HEK293 (cell line): ENCODE data around the gene HCFC1.

Experiments used
- CTCF ChIA-PET: fragments of 350-600 bp; formaldehyde crosslinking; extraction: SDS; loops from one replicate; lab custom pipeline; 2021; ENCODE audit warnings: antibody characterized with exemption; lab: Yijun Ruan, JAX
- POLR2A ChIA-PET: fragments of 300-600 bp; formaldehyde crosslinking; extraction: SDS; loops from one replicate; lab custom pipeline; 2020; ENCODE audit warnings: antibody characterized with exemption, inconsistent platforms; lab: Yijun Ruan, JAX
- H3K27ac ChIP-seq: fragments of 200-500 bp; sonication (Bioruptor generic); 2 replicates; pipeline ENCODE4 v1.5.1; 2014; ENCODE audit warnings: low read depth, low read length, control low read depth, inconsistent platforms; ENCODE audit errors: extremely low read depth
- H3K36me3 ChIP-seq, 2 experiments: fragments of 200-500 bp in 1 of 2; sonication (Bioruptor generic) in 1 of 2; 1 replicate in 1 of 2; 2 replicates in 1 of 2; pipeline ENCODE4 v1.5.1; 2014 to 2017; ENCODE audit warnings: inconsistent platforms in 2 of 2, low read length in 2 of 2; ENCODE audit not compliant: control insufficient read depth in 2 of 2, insufficient read depth in 1 of 2
- H3K4me1 ChIP-seq: fragments of 200-500 bp; sonication (Bioruptor generic); 2 replicates; pipeline ENCODE4 v1.5.1; 2014; ENCODE audit warnings: mild to moderate bottlenecking, low read length, inconsistent platforms; ENCODE audit not compliant: control insufficient read depth, insufficient read depth
- H3K4me3 ChIP-seq: 2 replicates; pipeline ENCODE4 v1.5.1; 2011; ENCODE audit warnings: low read depth, mild to moderate bottlenecking, control low read depth, low read length, moderate library complexity
- H3K9me3 ChIP-seq: fragments of 200-500 bp; sonication (Bioruptor generic); 2 replicates; pipeline ENCODE4 v1.5.1; 2014; ENCODE audit warnings: low read depth, low read length, inconsistent platforms; ENCODE audit not compliant: control insufficient read depth, insufficient read depth
- EGR2 ChIP-seq: fragments of 450-650 bp; formaldehyde crosslinking; IDR thresholded peaks from 2 replicates; pipeline ENCODE4 v1.5.1; 2016; ENCODE audit warnings: low read depth, missing biosample characterization, missing genetic modification characterization
- GLIS2 ChIP-seq: fragments of 450-650 bp; formaldehyde crosslinking; IDR thresholded peaks from 2 replicates; pipeline ENCODE4 v1.5.1; 2016; ENCODE audit warnings: missing biosample characterization, missing genetic modification characterization
- KLF16 ChIP-seq: fragments of 450-650 bp; formaldehyde crosslinking; IDR thresholded peaks from 2 replicates; pipeline ENCODE4 v1.5.1; 2017; ENCODE audit warnings: missing biosample characterization, missing genetic modification characterization
- KLF8 ChIP-seq: fragments of 450-650 bp; formaldehyde crosslinking; IDR thresholded peaks from 2 replicates; pipeline ENCODE4 v1.5.1; 2016; ENCODE audit warnings: missing biosample characterization, missing genetic modification characterization
- PRDM10 ChIP-seq: fragments of 450-650 bp; formaldehyde crosslinking; IDR thresholded peaks from 2 replicates; pipeline ENCODE4 v1.5.1; 2016; ENCODE audit warnings: missing biosample characterization, missing genetic modification characterization
- SP2 ChIP-seq: fragments of 450-650 bp; formaldehyde crosslinking; IDR thresholded peaks from 2 replicates; pipeline ENCODE4 v1.5.1; 2016; ENCODE audit warnings: missing biosample characterization, missing genetic modification characterization
- SP3 ChIP-seq: fragments of 450-650 bp; formaldehyde crosslinking; IDR thresholded peaks from 2 replicates; pipeline ENCODE4 v1.5.1; 2016; ENCODE audit warnings: missing biosample characterization, missing genetic modification characterization
- WT1 ChIP-seq: fragments of 450-650 bp; formaldehyde crosslinking; IDR thresholded peaks from 2 replicates; pipeline ENCODE4 v1.5.1; 2016; ENCODE audit warnings: missing biosample characterization, missing genetic modification characterization
- ZBTB20 ChIP-seq: fragments of 450-650 bp; formaldehyde crosslinking; IDR thresholded peaks from 2 replicates; pipeline ENCODE4 v1.5.1; 2016; ENCODE audit warnings: missing biosample characterization, missing genetic modification characterization
- ZEB2 ChIP-seq: fragments of 450-650 bp; formaldehyde crosslinking; IDR thresholded peaks from 2 replicates; pipeline ENCODE4 v1.5.1; 2016; ENCODE audit warnings: missing biosample characterization, missing genetic modification characterization
- ZFHX2 ChIP-seq: fragments of 450-650 bp; formaldehyde crosslinking; conservative IDR thresholded peaks from 2 replicates; pipeline ENCODE4 v1.5.1; 2016; ENCODE audit warnings: missing biosample characterization, missing genetic modification characterization
- ZFP3 ChIP-seq: fragments of 450-650 bp; formaldehyde crosslinking; IDR thresholded peaks from 2 replicates; pipeline ENCODE4 v1.5.1; 2016; ENCODE audit warnings: low read depth, missing biosample characterization, missing genetic modification characterization
- ZNF121 ChIP-seq: fragments of 450-650 bp; formaldehyde crosslinking; IDR thresholded peaks from 2 replicates; pipeline ENCODE4 v1.5.1; 2016; ENCODE audit warnings: missing biosample characterization, missing genetic modification characterization
- ZNF335 ChIP-seq: fragments of 450-650 bp; formaldehyde crosslinking; conservative IDR thresholded peaks from 2 replicates; pipeline ENCODE4 v1.5.1; 2016; ENCODE audit warnings: missing biosample characterization, missing genetic modification characterization
- ZNF341 ChIP-seq: fragments of 450-650 bp; formaldehyde crosslinking; IDR thresholded peaks from 2 replicates; pipeline ENCODE4; 2016; ENCODE audit warnings: low read depth, missing biosample characterization, missing genetic modification characterization
- ZNF529 ChIP-seq: fragments of 450-650 bp; formaldehyde crosslinking; IDR thresholded peaks from 2 replicates; pipeline ENCODE4 v1.5.1; 2017; ENCODE audit warnings: missing genetic modification characterization, missing biosample characterization; ENCODE audit not compliant: insufficient replicate concordance
- ZNF747 ChIP-seq: fragments of 450-650 bp; formaldehyde crosslinking; IDR thresholded peaks from 2 replicates; pipeline ENCODE4 v1.5.1; 2016; ENCODE audit warnings: missing biosample characterization, missing genetic modification characterization
- ZNF76 ChIP-seq: fragments of 450-650 bp; formaldehyde crosslinking; IDR thresholded peaks from 2 replicates; pipeline ENCODE4; 2016; ENCODE audit warnings: low read depth, missing biosample characterization, missing genetic modification characterization, borderline replicate concordance
- ZSCAN23 ChIP-seq: fragments of 450-650 bp; formaldehyde crosslinking; IDR thresholded peaks from 2 replicates; pipeline ENCODE4 v1.5.1; 2016; ENCODE audit warnings: missing biosample characterization, missing genetic modification characterization
- ZSCAN30 ChIP-seq: fragments of 450-650 bp; IDR thresholded peaks from 2 replicates; pipeline ENCODE4 v1.5.1; 2018; ENCODE audit warnings: missing biosample characterization, mild to moderate bottlenecking, missing genetic modification characterization, moderate library complexity
- ZXDB ChIP-seq: fragments of 450-650 bp; formaldehyde crosslinking; IDR thresholded peaks from 2 replicates; pipeline ENCODE4 v1.5.1; 2016; ENCODE audit warnings: missing biosample characterization, missing genetic modification characterization
- TF ChIP-seq, protein P1 (sequence below): IDR thresholded peaks from 2 replicates; pipeline ENCODE4 v1.6.1; 2011; ENCODE audit warnings: mild to moderate bottlenecking, low read depth, low read length, borderline replicate concordance
- TF ChIP-seq, protein P2 (sequence below): fragments of 450-650 bp; formaldehyde crosslinking; conservative IDR thresholded peaks from 2 replicates; pipeline ENCODE4 v1.5.1; 2016; ENCODE audit warnings: low read depth, missing biosample characterization, missing genetic modification characterization
- TF ChIP-seq, protein P3 (sequence below): fragments of 450-650 bp; formaldehyde crosslinking; conservative IDR thresholded peaks from 2 replicates; pipeline ENCODE4 v1.5.1; 2016; ENCODE audit warnings: low read depth, missing biosample characterization, missing genetic modification characterization

The HCFC1 gene

GRCh38 chrX:153971124-153971449 is 531 bp downstream of the HCFC1 start:
- POLR2A ChIA-PET = interaction anchor here (0.6 to 4.6 kb wide), 18 partner anchors 9 to 400 kb away, joined by 3 to 67 read pairs (median 5); partner anchors contain the start of genes MECP2 and NAA10
- TF ChIP-seq PRDM10 (tag by site-specific recombination) (peak; percentile 52; the same call in 1 of the 2 replicates), ZEB2 (tag by site-specific recombination) (peak; percentile 66), ZNF121 (tag by site-specific recombination) (no peak), SP3 (tag by site-specific recombination) (peak; percentile 93), ZNF747 (tag by site-specific recombination) (no peak), WT1 (peak; percentile 8; the same call in 1 of the 2 replicates), ZNF341 (peak; percentile 93), KLF8 (tag by site-specific recombination) (peak; percentile 86; the same call in 1 of the 2 replicates), ZFP3 (tag by site-specific recombination) (no peak), ZXDB (peak; percentile 6; the same call in 1 of the 2 replicates), ZNF335 (tag by site-specific recombination) (peak; percentile 84), ZFHX2 (tag by site-specific recombination) (peak; percentile 52), SP2 (tag by site-specific recombination) (peak; percentile 96), EGR2 (tag by site-specific recombination) (peak; percentile 51), ZNF76 (tag by site-specific recombination) (peak; percentile 88), ZNF529 (no peak), ZSCAN23 (tag by site-specific recombination) (0 out of 2 replicates have a peak, but pooled peaks have one; percentile 13), GLIS2 (tag by site-specific recombination) (peak; percentile 54), ZBTB20 (tag by site-specific recombination) (peak; percentile 96), KLF16 (tag by site-specific recombination) (peak; percentile 36; the same call in 1 of the 2 replicates), ZSCAN30 (tag by site-specific recombination) (peak; percentile 67; the same call in 1 of the 2 replicates)
- TF ChIP-seq, protein P1, sequence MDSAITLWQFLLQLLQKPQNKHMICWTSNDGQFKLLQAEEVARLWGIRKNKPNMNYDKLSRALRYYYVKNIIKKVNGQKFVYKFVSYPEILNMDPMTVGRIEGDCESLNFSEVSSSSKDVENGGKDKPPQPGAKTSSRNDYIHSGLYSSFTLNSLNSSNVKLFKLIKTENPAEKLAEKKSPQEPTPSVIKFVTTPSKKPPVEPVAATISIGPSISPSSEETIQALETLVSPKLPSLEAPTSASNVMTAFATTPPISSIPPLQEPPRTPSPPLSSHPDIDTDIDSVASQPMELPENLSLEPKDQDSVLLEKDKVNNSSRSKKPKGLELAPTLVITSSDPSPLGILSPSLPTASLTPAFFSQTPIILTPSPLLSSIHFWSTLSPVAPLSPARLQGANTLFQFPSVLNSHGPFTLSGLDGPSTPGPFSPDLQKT = peak; percentile 68; the same call in 1 of the 2 replicates
- TF ChIP-seq, protein P2, sequence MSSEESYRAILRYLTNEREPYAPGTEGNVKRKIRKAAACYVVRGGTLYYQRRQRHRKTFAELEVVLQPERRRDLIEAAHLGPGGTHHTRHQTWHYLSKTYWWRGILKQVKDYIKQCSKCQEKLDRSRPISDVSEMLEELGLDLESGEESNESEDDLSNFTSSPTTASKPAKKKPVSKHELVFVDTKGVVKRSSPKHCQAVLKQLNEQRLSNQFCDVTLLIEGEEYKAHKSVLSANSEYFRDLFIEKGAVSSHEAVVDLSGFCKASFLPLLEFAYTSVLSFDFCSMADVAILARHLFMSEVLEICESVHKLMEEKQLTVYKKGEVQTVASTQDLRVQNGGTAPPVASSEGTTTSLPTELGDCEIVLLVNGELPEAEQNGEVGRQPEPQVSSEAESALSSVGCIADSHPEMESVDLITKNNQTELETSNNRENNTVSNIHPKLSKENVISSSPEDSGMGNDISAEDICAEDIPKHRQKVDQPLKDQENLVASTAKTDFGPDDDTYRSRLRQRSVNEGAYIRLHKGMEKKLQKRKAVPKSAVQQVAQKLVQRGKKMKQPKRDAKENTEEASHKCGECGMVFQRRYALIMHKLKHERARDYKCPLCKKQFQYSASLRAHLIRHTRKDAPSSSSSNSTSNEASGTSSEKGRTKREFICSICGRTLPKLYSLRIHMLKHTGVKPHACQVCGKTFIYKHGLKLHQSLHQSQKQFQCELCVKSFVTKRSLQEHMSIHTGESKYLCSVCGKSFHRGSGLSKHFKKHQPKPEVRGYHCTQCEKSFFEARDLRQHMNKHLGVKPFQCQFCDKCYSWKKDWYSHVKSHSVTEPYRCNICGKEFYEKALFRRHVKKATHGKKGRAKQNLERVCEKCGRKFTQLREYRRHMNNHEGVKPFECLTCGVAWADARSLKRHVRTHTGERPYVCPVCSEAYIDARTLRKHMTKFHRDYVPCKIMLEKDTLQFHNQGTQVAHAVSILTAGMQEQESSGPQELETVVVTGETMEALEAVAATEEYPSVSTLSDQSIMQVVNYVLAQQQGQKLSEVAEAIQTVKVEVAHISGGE (tag by site-specific recombination) = peak; percentile 98
- TF ChIP-seq, protein P3, sequence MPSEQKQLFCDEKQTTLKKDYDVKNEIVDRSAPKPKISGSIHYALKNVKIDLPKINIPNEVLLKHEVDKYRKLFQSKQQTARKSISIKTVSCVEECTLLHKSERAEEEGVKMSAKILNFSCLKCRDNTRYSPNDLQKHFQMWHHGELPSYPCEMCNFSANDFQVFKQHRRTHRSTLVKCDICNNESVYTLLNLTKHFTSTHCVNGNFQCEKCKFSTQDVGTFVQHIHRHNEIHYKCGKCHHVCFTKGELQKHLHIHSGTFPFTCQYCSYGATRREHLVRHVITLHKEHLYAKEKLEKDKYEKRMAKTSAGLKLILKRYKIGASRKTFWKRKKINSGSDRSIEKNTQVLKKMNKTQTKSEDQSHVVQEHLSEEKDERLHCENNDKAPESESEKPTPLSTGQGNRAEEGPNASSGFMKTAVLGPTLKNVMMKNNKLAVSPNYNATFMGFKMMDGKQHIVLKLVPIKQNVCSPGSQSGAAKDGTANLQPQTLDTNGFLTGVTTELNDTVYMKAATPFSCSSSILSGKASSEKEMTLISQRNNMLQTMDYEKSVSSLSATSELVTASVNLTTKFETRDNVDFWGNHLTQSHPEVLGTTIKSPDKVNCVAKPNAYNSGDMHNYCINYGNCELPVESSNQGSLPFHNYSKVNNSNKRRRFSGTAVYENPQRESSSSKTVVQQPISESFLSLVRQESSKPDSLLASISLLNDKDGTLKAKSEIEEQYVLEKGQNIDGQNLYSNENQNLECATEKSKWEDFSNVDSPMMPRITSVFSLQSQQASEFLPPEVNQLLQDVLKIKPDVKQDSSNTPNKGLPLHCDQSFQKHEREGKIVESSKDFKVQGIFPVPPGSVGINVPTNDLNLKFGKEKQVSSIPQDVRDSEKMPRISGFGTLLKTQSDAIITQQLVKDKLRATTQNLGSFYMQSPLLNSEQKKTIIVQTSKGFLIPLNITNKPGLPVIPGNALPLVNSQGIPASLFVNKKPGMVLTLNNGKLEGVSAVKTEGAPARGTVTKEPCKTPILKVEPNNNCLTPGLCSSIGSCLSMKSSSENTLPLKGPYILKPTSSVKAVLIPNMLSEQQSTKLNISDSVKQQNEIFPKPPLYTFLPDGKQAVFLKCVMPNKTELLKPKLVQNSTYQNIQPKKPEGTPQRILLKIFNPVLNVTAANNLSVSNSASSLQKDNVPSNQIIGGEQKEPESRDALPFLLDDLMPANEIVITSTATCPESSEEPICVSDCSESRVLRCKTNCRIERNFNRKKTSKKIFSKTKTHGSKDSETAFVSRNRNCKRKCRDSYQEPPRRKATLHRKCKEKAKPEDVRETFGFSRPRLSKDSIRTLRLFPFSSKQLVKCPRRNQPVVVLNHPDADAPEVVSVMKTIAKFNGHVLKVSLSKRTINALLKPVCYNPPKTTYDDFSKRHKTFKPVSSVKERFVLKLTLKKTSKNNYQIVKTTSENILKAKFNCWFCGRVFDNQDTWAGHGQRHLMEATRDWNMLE (tag by site-specific recombination) = 0 out of 2 replicates have a peak, but pooled peaks have one; percentile 42

More at GRCh38 chrX:153971124-153971449, 531 bp downstream of the HCFC1 start:
- Histone ChIP-seq H3K27ac (peak overlapping the region; percentile 99), H3K9me3 (no peaks in the 10 kb centered on the region), H3K4me3 (peak overlapping the region; percentile 95), H3K36me3 (peaks cover 0 to 24% of the 10 kb centered on the region in 2 experiments; a peak in 1 of 3 replicates), H3K4me1 (peaks cover 10% of the 10 kb centered on the region)
- CTCF ChIA-PET = interaction anchor here (0.5 to 7.0 kb wide), 6 partner anchors 21 to 48 kb away, joined by 3 to 65 read pairs (median 8); no protein-coding TSS in a partner anchor
